Central memory CD4-positive, alpha-beta T cell (primary cell): ENCODE results near the gene MEIG1.
"Not testable (repeated sequence)": the region's sequence is repeated elsewhere in the genome, so short reads cannot be mapped to it uniquely, and the experiment has no call there.

Source experiments
- DNase-seq: peaks from one replicate; pipeline ENCODE4 v3.0.0; 2022

The MEIG1 gene

DNA sequence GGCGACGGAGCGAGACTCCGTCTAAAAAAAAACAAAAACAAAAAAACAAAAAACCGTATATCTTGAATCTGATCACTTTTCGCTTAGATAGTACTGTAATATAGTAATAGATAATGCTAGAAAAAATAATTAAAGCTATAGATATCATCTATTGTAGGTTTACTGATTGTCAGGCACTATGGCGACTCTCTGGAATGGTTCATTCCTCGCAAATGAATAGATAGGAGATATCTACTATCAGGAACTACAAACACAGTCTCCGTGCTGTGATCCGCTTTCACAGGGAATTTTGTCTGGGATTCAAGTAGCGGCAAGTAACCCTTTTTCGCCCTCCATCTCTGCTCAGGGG lies 342 bp upstream of the MEIG1 start:
- no peak for DNase-seq

DNA sequence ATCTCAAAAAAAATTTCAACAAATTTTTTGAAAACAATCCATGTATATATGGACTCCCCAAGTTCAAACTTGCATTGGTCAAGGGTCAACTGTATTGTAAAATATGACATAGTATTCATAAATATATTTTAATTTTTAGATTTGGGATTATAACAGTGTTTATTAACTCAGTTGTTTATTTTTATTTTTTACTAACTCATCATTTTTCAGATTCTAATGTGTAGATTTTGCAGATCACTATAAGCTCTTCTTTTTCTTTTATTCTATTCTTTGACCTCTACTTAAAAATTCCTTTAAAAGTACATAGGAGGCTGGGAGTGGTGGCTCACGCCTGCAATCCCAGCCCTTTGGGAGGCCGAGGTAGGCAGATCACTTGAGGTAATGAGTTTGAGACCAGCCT lies 8.7 kb downstream of the MEIG1 start:
- no peak for DNase-seq

DNA sequence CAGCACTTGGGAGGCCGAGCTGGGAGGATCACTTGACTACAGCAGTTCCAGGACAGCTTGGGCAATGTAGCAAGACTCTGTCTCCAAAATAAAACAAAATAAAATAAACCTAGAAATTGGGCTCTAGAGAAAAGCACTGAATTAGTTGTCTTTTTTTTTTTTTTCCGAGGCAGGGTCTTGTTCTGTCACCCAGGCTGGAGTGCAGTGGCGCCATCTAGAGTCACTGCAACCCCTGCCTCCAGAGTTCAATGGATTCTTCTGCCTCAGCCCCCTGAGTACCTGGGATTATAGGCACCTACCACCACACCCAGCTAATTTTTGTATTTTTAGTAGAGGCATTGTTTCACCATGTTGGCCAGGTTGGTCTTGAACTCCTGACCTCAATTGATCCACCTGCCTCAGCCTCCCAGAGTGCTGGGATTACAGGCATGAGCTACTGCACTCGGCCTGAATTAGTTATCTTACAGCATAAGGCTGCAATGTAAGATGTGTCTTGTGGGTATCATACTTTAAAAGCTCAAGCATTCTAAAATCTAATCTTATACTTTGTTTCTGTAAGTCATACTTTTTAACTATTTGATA lies 12.8 kb downstream of the MEIG1 start:
- peak; percentile 18 for DNase-seq

DNA sequence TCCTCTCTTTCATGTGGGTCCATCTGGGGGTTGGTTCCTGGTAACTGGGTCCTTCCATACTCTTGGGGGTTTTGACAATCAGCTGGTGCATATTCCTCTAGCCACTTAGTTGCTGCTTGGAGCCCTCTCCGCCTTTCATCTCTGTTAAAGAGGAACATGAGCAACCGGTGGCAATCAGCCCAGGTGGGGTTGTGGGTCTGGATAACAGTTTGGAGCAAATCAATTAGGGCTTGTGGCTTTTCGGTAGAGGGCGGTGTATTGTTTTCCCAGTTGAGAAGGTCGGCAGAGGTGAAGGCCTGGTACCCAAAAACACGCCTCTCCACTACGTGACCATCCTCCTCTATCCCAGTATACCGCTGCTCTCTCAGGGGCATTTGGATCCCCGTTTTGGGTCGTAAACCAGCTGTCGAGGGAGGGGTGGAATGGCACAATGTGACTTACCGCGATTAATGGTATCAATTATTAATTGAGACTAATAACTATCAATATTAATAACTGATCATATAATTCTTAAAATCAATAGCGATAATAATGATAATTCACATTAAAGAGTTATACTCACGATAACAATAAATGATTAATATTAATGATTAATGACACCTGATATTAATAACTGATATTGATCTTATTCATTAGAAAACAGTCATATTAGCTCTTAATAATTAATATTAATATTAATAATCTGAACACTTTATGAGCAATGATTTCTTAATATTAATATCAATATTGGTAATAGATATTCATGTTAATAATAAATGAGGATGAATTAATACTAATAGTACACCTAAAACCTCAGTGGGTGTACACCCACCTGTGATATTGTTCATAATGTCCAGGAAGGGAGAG lies 15.2 kb downstream of the MEIG1 start:
- not testable (repeated sequence) for DNase-seq

DNA sequence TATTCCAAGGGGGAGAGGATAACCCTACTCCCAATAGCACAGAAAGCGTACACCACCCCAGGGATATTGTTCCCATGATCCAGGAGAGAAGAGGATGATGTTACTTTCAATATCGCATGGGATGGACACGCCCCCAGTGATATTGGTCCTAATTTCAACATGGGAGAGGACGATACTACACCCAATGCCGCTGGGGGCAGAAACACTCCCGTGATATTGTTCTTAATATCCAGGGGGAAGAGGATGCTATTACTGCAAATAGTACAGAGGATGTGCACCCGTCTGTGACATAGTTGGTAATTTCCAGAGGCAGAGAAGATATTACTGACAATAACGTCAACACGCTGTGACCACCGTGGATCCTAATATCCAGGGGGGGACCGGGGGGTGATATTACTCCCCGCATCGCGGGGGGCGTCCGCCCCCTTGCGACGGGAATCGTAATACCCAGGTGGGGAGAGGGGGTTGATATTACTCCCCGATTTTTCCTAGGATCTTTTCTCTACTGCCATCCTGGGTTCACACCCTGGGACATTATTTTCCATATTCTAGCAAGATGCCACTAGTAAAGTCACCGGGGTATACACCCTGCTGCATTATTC lies 16.6 kb downstream of the MEIG1 start:
- DNase-seq: no peak

DNA sequence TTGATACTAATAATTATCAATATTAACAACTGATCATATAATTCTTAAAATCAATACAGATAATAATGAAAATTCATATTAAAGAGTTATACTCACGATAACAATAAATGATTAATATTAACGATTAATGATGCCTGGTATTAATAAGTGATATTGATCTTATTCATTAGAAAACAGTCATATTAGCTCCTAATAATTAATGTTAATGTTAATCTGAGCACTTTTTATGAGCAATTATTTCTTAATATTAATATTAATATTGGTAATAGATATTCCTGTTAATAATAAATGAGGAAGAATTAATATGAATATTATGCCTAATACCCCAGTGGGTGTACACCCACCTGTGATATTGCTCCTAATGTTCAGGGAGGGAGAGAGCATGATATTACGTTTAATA lies 23.6 kb downstream of the MEIG1 start:
- DNase-seq: no peak

DNA sequence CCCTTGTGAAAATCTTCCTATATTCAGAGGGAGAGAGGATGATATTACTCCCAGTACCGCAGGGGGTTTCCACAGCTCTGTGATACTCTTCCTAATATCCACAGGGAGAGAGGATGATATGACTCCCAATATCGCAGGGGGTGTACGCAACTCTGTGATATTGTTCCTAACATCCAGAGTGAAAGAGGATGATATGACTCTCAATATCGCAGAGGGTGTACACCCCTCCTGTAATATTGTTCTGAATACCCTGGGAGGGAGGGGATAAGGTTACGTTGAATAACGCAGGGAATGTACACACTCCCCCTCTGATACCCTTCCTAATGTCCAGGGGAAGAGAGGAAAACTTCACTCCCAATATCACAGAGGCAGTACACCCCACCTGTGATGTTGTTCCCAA lies 30.4 kb downstream of the MEIG1 start:
- DNase-seq: not testable (repeated sequence)

DNA sequence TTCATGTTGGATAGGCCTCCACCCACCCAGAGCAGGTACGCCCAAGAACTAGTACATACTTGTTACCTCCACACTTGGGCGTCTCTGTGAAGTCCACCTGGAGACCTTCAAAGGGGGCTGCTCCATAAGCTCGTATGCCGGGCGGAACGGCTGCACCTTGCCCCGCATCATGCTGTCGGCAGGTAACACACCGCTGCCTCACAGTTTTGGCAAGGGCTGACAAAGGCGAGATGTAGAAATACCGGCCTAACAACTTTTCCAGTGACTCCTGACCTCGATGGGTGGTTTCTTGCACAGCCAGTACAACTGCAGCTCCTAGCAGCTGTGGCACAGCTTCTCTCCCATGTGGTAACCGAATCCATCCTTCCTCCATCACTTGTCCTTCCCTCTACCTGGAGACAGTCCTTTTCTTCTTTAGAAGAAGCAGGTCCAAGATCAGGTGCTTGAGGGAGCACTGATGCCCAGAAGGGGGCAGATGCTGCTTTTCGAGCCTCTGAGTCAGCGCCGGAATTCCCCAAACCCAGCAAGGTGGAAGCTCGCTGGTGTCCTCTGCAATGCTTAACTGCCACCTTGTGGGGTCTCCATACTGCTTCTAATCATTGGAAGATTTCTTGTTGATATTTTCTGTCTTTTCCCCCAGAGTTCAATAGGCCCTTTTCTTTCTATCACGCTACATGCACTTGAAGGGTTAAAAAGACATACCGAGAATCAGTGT lies 32.0 kb downstream of the MEIG1 start:
- not testable (repeated sequence) for DNase-seq

DNA sequence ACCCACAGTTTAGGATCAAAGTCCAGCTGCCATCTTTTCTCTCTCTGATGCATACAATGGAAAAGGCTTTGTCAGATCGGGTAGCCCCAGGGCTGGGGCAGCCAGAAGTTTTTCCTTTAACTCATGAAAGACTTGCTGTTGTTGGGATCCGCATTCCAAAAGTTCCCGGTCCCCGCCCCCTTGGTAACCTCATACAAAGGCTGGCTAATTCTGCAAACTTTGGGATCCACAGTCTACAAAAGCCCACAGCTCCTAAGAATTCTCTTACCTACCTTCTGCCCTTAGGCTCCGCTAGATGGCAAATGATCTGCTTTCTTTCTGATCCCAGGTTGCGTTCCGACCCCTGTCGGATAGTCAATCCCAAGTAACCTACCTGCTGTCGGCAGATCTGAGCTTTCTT lies 33.1 kb downstream of the MEIG1 start:
- not testable (repeated sequence) for DNase-seq

DNA sequence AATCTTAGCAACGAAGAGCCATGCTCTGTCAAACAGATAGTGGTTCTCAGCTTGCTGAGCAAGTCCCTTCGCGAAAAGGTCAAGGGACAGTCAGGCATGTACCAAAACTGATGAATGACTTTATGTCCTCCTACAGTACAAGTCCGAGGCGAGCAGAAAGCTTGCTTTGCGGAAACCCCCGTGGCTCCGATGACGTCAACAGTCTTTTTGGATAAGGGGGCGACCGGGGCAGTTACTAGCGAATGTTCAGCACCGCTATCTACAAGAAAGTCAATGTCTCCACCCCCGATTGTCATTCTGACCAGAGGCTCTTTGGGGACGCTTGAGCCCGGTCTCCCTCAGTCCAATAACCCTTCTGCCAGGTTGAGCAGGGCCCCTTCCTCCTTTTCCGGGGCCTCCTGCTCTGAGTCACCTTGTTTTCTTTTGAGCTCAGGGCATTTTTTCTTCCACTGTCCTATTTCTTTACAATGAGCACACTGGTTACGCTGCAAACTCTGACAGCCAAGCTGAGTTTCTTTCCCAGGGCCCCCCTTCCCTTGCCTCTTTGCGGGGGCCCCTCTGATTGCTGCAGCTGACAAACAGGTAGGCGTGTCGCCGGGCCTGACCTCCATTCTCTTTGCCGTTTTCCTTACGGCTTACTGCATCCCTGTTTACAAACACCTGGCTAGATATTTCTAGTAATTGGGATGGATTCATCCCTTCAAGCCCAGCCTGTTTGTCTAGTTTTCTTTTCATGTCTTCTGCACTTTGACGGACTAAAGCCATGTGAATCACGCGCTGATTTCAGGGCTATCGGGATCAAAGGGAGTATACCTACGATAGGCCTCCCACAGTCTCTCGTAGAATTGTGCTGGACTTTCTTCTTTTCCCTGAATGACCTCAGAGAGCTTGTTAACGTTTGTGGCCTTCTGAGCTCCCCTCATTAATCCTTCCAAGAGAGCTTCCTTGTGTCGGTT lies 34.6 kb downstream of the MEIG1 start:
- DNase-seq: not testable (repeated sequence)

DNA sequence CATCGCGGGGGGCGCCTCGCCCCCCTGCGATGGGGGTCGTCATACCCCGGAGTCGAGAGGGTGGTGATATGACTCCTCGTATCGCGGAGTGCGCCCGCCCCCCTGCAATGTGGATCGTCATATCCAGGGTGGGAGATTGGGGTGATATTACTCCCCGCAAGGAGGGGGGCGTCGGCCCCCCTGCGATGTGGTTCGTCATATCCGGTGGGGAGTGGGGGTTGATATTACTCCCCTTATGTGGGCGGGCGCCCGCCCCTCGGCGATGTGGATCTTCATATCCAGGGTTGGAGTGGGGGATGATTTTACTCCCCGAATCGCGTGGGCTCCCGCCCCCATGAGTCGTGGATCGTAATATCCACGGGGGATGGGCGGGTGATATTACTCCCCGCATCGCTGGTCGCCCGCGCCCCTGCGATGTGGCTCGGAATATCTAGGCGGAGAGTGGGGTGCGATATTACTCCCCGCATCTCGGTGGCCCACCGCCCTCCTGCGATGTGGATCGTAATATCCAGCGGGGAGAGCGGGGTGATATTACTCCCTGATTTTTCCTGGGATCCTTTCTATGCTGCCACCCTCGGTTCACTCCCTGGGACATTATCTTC lies 36.9 kb downstream of the MEIG1 start:
- DNase-seq: no peak

DNA sequence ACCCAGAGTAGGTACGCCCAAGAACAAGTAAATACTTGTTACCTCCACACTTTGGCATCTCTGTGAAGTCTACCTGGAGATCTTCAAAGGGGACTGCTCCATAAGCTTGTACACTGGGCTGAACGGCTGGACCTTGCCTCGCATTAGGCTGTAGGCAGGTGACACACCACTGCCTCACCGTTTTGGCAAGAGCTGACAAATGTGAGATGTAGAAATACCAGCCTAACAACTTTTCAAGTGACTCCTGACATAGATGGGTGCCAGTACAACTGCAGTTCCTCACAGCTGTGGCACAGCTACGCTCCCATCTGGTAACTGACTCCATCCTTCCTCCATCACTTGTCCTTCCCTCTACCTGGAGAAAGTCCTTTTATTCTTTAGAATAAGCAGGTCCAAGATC lies 54.3 kb downstream of the MEIG1 start:
- DNase-seq: not testable (repeated sequence)

DNA sequence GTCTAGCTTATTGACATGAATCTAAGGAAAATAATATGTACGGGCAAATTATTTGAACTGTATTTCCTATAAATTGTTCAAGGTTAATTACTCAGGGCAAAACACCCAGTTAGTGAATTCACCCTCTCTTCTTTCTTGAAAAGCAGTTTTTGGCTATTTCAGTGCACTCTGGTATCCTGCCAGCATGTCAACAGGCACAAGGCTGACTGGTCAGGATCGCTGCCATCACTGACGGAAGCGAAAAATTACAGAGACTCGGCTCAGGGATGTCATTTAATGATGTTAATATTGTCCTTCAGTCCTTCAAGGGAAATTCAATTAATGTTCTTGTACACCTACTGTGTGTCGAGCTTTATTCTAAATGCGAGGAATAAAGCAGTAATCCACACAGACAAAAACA lies 56.3 kb downstream of the MEIG1 start:
- no peak for DNase-seq

DNA sequence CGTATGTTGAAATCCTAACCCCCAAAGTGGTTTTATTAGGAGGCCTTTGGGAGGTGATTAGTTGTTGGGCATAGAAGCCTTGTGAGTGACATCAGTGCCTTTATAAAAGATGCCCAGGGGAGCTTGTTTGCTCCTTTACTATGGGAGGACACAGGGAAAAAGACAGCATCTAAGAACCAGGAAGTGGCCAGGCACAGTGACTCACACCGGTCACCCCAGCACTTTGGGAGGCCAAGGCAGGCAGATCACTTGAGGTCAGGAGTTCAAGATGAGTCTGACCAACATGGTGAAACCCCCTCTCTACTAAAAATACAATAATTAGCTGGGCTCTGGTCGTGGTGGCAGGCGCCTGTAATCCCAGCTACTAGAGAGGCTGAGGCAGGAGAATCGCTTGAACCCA lies 61.8 kb downstream of the MEIG1 start:
- DNase-seq: not testable (repeated sequence)
